PC-3 (cell line): Measurements from ENCODE around the gene RARA. TPM values are rescaled to one million over a fixed set of nuclear protein-coding genes. Genes with fewer than 3 reads are reported as not detected.

Experiments used
- ATAC-seq: fragments of 200-7000 bp; cut with Tn5 transposase; 2 replicates; pipeline ENCODE4 v1.9.1; 2020; ENCODE audit warnings: mild to moderate bottlenecking, moderate library complexity
- BruUV-seq: library from RNA; stranded (reverse); fragments of 400-500 nt; replicated peaks from 2 replicates; lab custom pipeline; 2021; lab: Mats Ljungman, UMichigan
- CTCF ChIA-PET: fragments of 300-600 bp; sonication (Branson Sonifier 250); formaldehyde crosslinking; loops from one replicate; lab custom pipeline; 2022; ENCODE audit warnings: antibody characterized with exemption; lab: Charles Lee
- POLR2A ChIA-PET: fragments of 300-600 bp; sonication (Branson Sonifier 250); formaldehyde crosslinking; loops from one replicate; lab custom pipeline; 2022; ENCODE audit warnings: antibody characterized with exemption; ENCODE audit not compliant: unreplicated experiment; lab: Charles Lee
- DNase-seq: peaks from one replicate; pipeline ENCODE4 v3.0.0-alpha.2; 2015
- H2AFZ ChIP-seq: fragments of 300-600 bp; sonication (generic); 2 replicates; pipeline ENCODE4 v1.6.0; 2016; ENCODE audit warnings: antibody characterized with exemption, low read length
- H3F3A ChIP-seq: fragments of 300-600 bp; sonication (generic); one replicate; pipeline ENCODE4 v1.6.0; 2017; ENCODE audit warnings: antibody characterized with exemption, low read length, control low read depth, mild to moderate bottlenecking; ENCODE audit not compliant: unreplicated experiment
- H3K27ac ChIP-seq: fragments of 300-600 bp; sonication (generic); 2 replicates; pipeline ENCODE4 v1.5.1; 2016; ENCODE audit warnings: mild to moderate bottlenecking, low read length
- H3K27me3 ChIP-seq: fragments of 300-600 bp; sonication (generic); 2 replicates; pipeline ENCODE4 v1.6.1; 2016; ENCODE audit warnings: low read length, mixed read lengths
- H3K36me3 ChIP-seq: fragments of 300-600 bp; sonication (generic); 2 replicates; pipeline ENCODE4 v1.6.1; 2016; ENCODE audit warnings: low read depth, mixed run types, low read length, mixed read lengths
- H3K4me1 ChIP-seq: fragments of 300-600 bp; sonication (generic); 2 replicates; pipeline ENCODE4 v1.5.1; 2016; ENCODE audit warnings: low read length; ENCODE audit not compliant: insufficient read depth
- H3K4me2 ChIP-seq: fragments of 300-600 bp; sonication (generic); 2 replicates; pipeline ENCODE4 v1.6.0; 2016; ENCODE audit warnings: low read length
- H3K4me3 ChIP-seq: fragments of 300-600 bp; sonication (generic); 2 replicates; pipeline ENCODE4 v1.5.1; 2016; ENCODE audit warnings: mild to moderate bottlenecking, low read length, mixed read lengths
- H3K79me2 ChIP-seq: fragments of 300-600 bp; sonication (generic); 2 replicates; pipeline ENCODE4 v1.6.1; 2017; ENCODE audit warnings: low read length, mixed read lengths
- H3K9ac ChIP-seq: fragments of 300-600 bp; sonication (generic); 2 replicates; pipeline ENCODE4 v1.6.0; 2016; ENCODE audit warnings: mild to moderate bottlenecking, low read length
- H3K9me2 ChIP-seq: fragments of 300-600 bp; sonication (generic); replicated peaks from 2 replicates; pipeline ENCODE4 v1.6.1; 2016; ENCODE audit warnings: mixed run types, low read length, mixed read lengths
- H3K9me3 ChIP-seq: fragments of 300-600 bp; sonication (generic); 2 replicates; pipeline ENCODE4 v1.6.1; 2016; ENCODE audit warnings: low read length, mixed read lengths
- H4K20me1 ChIP-seq: fragments of 300-600 bp; sonication (generic); 2 replicates; pipeline ENCODE4 v1.6.1; 2016; ENCODE audit warnings: low read length, mixed read lengths
- EZH2 ChIP-seq: fragments of 300-600 bp; sonication (generic); IDR thresholded peaks from one replicate; pipeline ENCODE4 v1.6.1; 2017; ENCODE audit warnings: antibody characterized with exemption, mild to moderate bottlenecking, low read length; ENCODE audit not compliant: unreplicated experiment
- EZH2phosphoT487 ChIP-seq: fragments of 300-600 bp; sonication (generic); IDR thresholded peaks from 2 replicates; pipeline ENCODE4 v1.6.1; 2018; ENCODE audit warnings: mild to moderate bottlenecking, antibody characterized with exemption, low read length, borderline replicate concordance
- intact Hi-C: fragments of 100-400 bp; cut with micrococcal nuclease; formaldehyde crosslinking; loops from 2 replicates; pipeline ENCODE4 v1.9.0; 2023
- total RNA-seq: library from RNA; depleted of rRNA; stranded (reverse); fragments of >200 nt; gene quantifications from 2 replicates; pipeline ENCODE4 v1.2.3, GENCODE V29; 2014
- TF ChIP-seq, protein P1 (sequence below): fragments of 300-600 bp; sonication (generic); conservative IDR thresholded peaks from 2 replicates; pipeline ENCODE4 v1.5.1; 2017; ENCODE audit warnings: antibody characterized with exemption, low read depth, mild to moderate bottlenecking, low read length

Gene RARA
- total RNA-seq, 1 experiment from 2014 or later, result 19.6 TPM

DNA sequence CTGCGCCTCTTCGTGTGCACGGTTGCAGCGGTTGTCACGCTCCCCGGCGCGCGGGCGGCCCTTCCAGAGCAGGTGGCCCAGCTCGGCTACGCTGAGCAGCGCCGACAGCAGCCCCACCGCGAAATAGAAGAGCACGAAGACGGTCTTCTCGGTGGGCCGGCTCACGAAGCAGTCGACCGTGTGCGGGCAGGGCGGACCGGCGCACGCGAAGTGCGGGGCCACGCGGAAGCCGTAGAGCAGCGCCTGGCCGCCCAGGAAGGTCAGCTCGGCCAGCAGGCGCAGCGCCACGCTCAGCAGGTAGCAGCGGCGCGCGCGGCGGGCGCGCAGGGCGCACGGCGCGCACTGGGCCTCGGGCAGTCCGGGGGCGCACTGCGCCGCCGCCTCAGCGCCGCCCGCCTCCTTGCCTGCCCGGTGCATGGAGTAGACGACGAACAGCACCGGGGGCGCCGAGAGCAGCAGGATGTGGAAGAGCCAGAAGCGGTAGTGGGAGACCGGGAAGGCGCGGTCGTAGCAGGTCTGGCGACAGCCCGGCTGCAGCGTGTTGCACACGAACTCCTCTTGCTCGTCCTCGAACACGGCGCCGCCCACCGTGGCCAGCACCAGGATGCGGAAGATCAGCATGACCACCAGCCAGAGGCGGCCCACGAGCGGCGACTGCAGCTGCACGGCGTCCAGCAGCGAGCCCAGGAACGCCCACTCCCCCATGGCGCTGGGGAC, 54.3 kb downstream of the RARA start:
- H3K4me1 ChIP-seq, result no peaks in the 10 kb centered on the region
- no peaks in the 10 kb centered on the region for H3F3A ChIP-seq
- intact Hi-C loops, result no loop called here
- no peaks in the 10 kb centered on the region for H4K20me1 ChIP-seq
- H3K27ac ChIP-seq, result no peak overlapping the region
- peak overlapping the region; percentile 67 for H3K4me3 ChIP-seq
- CTCF ChIA-PET, result interaction anchor here (0.6 to 1.0 kb wide), 2 partner anchors 170 to 197 kb away, joined by 3 to 4 read pairs; no protein-coding TSS in a partner anchor
- BruUV-seq, result no TSS peak
- H3K9me2 ChIP-seq, result no peaks in the 10 kb centered on the region
- no peaks in the 10 kb centered on the region for H3K79me2 ChIP-seq
- no peaks in the 10 kb centered on the region for H3K36me3 ChIP-seq
- H3K9me3 ChIP-seq, result no peaks in the 10 kb centered on the region
- POLR2A ChIA-PET, result no interaction called here
- ATAC-seq (peak; percentile 38), DNase-seq (no peak)
- TF ChIP-seq, protein P1, sequence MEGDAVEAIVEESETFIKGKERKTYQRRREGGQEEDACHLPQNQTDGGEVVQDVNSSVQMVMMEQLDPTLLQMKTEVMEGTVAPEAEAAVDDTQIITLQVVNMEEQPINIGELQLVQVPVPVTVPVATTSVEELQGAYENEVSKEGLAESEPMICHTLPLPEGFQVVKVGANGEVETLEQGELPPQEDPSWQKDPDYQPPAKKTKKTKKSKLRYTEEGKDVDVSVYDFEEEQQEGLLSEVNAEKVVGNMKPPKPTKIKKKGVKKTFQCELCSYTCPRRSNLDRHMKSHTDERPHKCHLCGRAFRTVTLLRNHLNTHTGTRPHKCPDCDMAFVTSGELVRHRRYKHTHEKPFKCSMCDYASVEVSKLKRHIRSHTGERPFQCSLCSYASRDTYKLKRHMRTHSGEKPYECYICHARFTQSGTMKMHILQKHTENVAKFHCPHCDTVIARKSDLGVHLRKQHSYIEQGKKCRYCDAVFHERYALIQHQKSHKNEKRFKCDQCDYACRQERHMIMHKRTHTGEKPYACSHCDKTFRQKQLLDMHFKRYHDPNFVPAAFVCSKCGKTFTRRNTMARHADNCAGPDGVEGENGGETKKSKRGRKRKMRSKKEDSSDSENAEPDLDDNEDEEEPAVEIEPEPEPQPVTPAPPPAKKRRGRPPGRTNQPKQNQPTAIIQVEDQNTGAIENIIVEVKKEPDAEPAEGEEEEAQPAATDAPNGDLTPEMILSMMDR, result no peak
- TF ChIP-seq EZH2phosphoT487, result no peak
- TF ChIP-seq EZH2, result no peak
- H3K4me2 ChIP-seq, result peak overlapping the region; percentile 84
- no peaks in the 10 kb centered on the region for H3K27me3 ChIP-seq
- H2AFZ ChIP-seq, result peak overlapping the region; percentile 75
- H3K9ac ChIP-seq, result no peak overlapping the region

DNA sequence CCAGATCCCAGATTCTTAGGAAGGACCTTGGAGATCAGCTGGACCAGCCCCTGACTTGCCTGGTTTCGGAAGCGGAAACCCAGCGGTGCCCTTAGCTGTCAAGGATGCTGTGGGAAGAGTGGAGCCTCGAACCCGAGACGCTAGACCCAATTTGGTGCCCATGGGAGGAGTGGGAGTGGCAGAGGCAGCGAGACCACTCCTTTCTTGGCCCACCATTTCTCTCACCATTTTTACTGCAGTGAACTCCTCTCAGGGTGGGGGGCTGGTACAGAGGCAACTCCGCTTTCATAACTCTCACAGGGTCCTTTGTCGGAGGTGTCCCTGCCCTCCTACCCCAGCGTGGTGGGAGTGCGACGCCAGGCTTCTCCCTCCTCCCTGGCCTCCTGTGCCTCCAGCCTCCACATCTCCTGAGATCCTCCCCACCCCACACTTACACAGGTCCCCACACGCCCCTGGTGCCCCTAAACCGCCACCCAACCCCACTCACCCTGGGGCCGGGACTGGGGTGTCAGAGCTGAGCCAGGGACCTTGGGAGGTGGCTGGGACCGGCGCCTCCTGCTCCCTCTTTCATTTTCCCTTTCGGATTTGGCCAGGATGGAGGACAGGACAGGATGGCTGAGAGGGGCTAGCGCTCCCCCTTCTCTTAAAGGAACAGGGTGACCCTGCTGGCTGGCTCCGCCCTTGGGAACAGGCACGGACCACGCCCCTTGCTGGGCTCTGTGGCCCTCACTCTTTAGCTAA, 55.3 kb downstream of the RARA start, which contains the start of gene GJD3:
Gene GJD3 (minus strand): TSS at position 617 of the 741 bp plus-strand sequence. CDS start 922 bp downstream, outside the sequence.
- TF ChIP-seq, protein P1, result no peak
- TF ChIP-seq EZH2phosphoT487 (no peak), EZH2 (no peak)

More for the DNA sequence above, 55.3 kb downstream of the RARA start, which contains the start of gene GJD3:
- Histone ChIP-seq H3K9me2 (no peaks in the 10 kb centered on the region), H4K20me1 (no peaks in the 10 kb centered on the region), H3K27ac (no peak within 1 kb of the TSS), H2AFZ (no peak within 1 kb of the TSS), H3K4me1 (no peaks in the 10 kb centered on the region), H3K79me2 (no peaks in the 10 kb centered on the region), H3F3A (no peaks in the 10 kb centered on the region), H3K27me3 (no peaks in the 10 kb centered on the region), H3K4me3 (peak within 1 kb of the TSS; percentile 67), H3K4me2 (peak within 1 kb of the TSS; percentile 84), H3K9ac (no peak within 1 kb of the TSS), H3K36me3 (no peaks in the 10 kb centered on the region), H3K9me3 (no peaks in the 10 kb centered on the region)
- no peak for ATAC-seq
- no TSS peak for BruUV-seq
- intact Hi-C loops, result no loop called here
- POLR2A ChIA-PET, result no interaction called here
- CTCF ChIA-PET, result no interaction called here
- DNase-seq, result no peak
